Mesenchymal stem cell (in vitro differentiated cells and primary cell): ENCODE results near the gene ABLIM2.

Experiments
- DNase-seq: peaks from one replicate; pipeline ENCODE4 v3.0.0-alpha.2; 2013
- H2AFZ ChIP-seq: one replicate; pipeline ENCODE4 v1.6.1; 2013; ENCODE audit warnings: low read depth, mild to moderate bottlenecking, control low read depth, inconsistent platforms, low read length, moderate library complexity
- H2AK5ac ChIP-seq: 2 replicates; pipeline ENCODE4 v1.6.1; 2013; ENCODE audit warnings: low read length, moderate library complexity, mild to moderate bottlenecking, inconsistent platforms; ENCODE audit not compliant: severe bottlenecking
- H2BK120ac ChIP-seq: one replicate; pipeline ENCODE4 v1.6.1; 2013; ENCODE audit warnings: low read depth, mild to moderate bottlenecking, inconsistent platforms, low read length, moderate library complexity
- H2BK12ac ChIP-seq, 2 experiments: one replicate each; pipeline ENCODE4 v1.6.1; 2013; ENCODE audit warnings: inconsistent platforms in 2 of 2, low read length in 2 of 2, mild to moderate bottlenecking in 2 of 2, moderate library complexity in 2 of 2, control low read depth in 1 of 2
- H2BK15ac ChIP-seq: one replicate; pipeline ENCODE4 v1.6.1; 2013; ENCODE audit warnings: mild to moderate bottlenecking, low read depth, inconsistent platforms; ENCODE audit not compliant: poor library complexity, severe bottlenecking
- H2BK5ac ChIP-seq: 2 replicates; pipeline ENCODE4 v1.6.1; 2013; ENCODE audit warnings: low read depth, mild to moderate bottlenecking, low read length, control low read depth, inconsistent platforms; ENCODE audit not compliant: poor library complexity, severe bottlenecking
- H3K14ac ChIP-seq, 2 experiments: one replicate each; pipeline ENCODE4 v1.6.1; 2013; ENCODE audit warnings: inconsistent platforms in 2 of 2, low read length in 2 of 2, control low read depth in 1 of 2, mild to moderate bottlenecking in 1 of 2, moderate library complexity in 1 of 2
- H3K18ac ChIP-seq, 2 experiments: one replicate each; pipeline ENCODE4 v1.6.1; 2013; ENCODE audit warnings: inconsistent platforms in 2 of 2, low read length in 2 of 2, control low read depth in 1 of 2, low read depth in 1 of 2, mild to moderate bottlenecking in 1 of 2
- H3K23ac ChIP-seq, 2 experiments: one replicate each; pipeline ENCODE4 v1.6.1; 2013; ENCODE audit warnings: inconsistent platforms in 2 of 2, low read length in 2 of 2, mild to moderate bottlenecking in 2 of 2, moderate library complexity in 2 of 2, control low read depth in 1 of 2
- H3K27ac ChIP-seq: 2 replicates; pipeline ENCODE4 v1.5.1; 2013; ENCODE audit warnings: mild to moderate bottlenecking, moderate library complexity, low read length, control low read depth, inconsistent platforms; ENCODE audit not compliant: poor library complexity, severe bottlenecking
- H3K27me3 ChIP-seq, 2 experiments: 2 replicates each; pipeline versions ENCODE4 v1.6.1 to v1.7.0; 2013; ENCODE audit warnings: low read length in 2 of 2, mild to moderate bottlenecking in 2 of 2, moderate library complexity in 2 of 2, control low read depth in 1 of 2, inconsistent platforms in 1 of 2; ENCODE audit not compliant: control insufficient read depth in 1 of 2, insufficient read depth in 1 of 2
- H3K36me3 ChIP-seq, 2 experiments: 2 replicates each; pipeline versions ENCODE4 v1.6.1 to v1.7.0; 2013; ENCODE audit warnings: low read length in 2 of 2, control low read depth in 1 of 2, inconsistent platforms in 1 of 2, low read depth in 1 of 2, mild to moderate bottlenecking in 1 of 2; ENCODE audit not compliant: insufficient read depth in 2 of 2, control insufficient read depth in 1 of 2
- H3K4ac ChIP-seq, 2 experiments: one replicate each; pipeline ENCODE4 v1.6.1; 2013; ENCODE audit warnings: inconsistent platforms in 2 of 2, low read length in 2 of 2, mild to moderate bottlenecking in 2 of 2, moderate library complexity in 2 of 2, control low read depth in 1 of 2, low read depth in 1 of 2
- H3K4me1 ChIP-seq: 2 replicates; pipeline ENCODE4 v1.6.1; 2013; ENCODE audit warnings: low read depth, low read length, control low read depth; ENCODE audit not compliant: control insufficient read depth, insufficient read depth
- H3K4me2 ChIP-seq: 2 replicates; pipeline ENCODE4 v1.6.1; 2013; ENCODE audit warnings: low read length, mild to moderate bottlenecking, inconsistent platforms; ENCODE audit not compliant: poor library complexity, severe bottlenecking
- H3K4me3 ChIP-seq, 2 experiments: 2 replicates each; pipeline versions ENCODE4 v1.5.1 to v1.7.0; 2013; ENCODE audit warnings: low read length in 2 of 2, mild to moderate bottlenecking in 2 of 2, control low read depth in 1 of 2, low read depth in 1 of 2; ENCODE audit not compliant: insufficient read depth in 1 of 2
- H3K79me1 ChIP-seq: replicated peaks from 2 replicates; pipeline ENCODE4 v1.6.1; 2013; ENCODE audit warnings: mild to moderate bottlenecking, control low read depth, low read length, inconsistent platforms; ENCODE audit not compliant: poor library complexity, severe bottlenecking
- H3K9ac ChIP-seq: 2 replicates; pipeline ENCODE4 v1.7.0; 2013; ENCODE audit warnings: mild to moderate bottlenecking, low read length, moderate library complexity
- H3K9me3 ChIP-seq: 2 replicates; pipeline ENCODE4 v1.7.0; 2013; ENCODE audit warnings: mild to moderate bottlenecking, low read length; ENCODE audit not compliant: control insufficient read depth
- H4K8ac ChIP-seq: one replicate; pipeline ENCODE4 v1.6.1; 2013; ENCODE audit warnings: inconsistent platforms, mild to moderate bottlenecking, low read length, moderate library complexity
- H4K91ac ChIP-seq: one replicate; pipeline ENCODE4 v1.6.1; 2013; ENCODE audit warnings: mild to moderate bottlenecking, low read length, inconsistent platforms
- WGBS: methylation state at CpG from one replicate; pipeline ENCODE4 v1.1.7; 2013; ENCODE audit warnings: mixed read lengths; 5-methylcytosine and 5-hydroxymethylcytosine counted together

Gene ABLIM2

DNA sequence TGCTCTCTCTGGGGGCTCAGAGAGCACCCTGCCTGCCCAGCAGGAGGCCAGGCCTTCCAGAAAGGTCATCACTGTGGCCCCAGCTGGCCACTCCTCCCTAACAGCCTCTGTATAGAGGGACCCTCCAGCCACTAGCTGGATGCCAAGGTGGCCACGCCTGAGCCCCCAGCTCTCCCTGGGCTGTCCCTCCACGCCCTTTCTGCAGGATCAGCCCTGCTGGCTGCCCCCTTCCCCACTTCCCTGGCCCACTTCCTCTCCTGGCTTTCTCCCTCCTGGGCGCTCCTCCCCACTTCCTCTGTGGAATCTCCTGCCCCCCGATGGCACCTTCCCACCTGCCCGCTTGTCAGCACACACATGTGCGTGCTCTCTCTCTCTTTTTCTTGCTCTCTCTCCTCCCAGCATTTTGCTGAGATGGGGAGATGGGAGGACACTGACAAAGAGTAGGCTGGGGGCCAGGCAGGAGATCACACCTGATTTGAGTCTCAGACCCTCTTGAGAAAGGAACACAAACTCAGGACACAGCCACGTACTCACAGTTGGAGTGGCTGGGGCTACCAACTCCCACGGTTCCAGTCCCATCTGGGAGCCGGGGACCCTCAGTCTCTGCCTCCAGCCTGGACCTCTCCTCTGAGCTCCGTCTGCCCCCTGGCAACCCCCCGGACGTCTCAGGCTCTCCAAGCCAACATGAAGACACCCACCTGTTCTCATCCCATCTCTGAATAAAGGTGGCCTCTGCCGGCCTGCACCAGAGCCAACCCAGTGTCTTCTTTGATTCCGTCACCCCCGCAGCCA is 156.9 kb downstream of the ABLIM2 start:
- Histone ChIP-seq H3K27ac (no peak overlapping the region), H3K18ac (no peak overlapping the region)

DNA sequence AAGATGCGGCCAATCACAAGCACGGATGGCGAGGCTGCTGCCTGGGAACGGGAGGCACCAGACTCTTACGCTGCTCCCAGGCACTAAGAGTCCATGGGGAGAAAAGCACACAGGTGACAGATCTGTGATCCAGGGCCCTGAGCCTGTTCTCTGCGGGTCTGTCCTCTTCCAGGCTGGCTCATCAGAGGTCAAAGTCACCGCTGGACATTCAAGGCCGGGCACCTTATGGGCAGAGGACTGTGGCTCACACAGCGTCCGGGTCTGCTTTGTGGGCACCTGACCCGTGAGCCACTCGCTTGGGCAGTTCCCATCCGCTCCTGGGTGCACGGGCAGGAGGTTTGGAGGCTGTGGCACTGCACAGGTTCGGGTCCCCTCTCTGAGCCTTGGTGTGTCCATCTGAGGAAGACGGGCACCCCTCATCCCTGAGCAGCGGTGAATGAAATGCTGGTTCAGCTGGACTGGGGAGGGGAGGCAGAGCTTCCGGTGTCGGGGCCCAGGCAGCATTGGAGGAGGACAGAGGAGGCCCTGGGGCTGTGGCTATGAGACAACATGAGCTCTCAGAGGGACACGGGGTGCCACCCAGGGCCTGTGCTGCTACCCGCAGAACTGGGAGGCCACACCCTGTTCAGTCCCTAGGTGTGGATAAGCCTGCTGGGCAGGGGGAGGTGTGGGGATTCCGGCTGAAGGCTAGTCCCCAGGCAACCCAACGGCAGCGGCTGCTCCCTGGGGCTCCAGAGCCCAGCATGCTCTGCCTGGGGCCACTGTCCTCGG is 157.7 kb downstream of the ABLIM2 start:
- no peak overlapping the region for H2BK5ac ChIP-seq
- peaks cover 10% of the 10 kb centered on the region for H3K9me3 ChIP-seq

More for the DNA sequence above, 156.9 kb downstream of the ABLIM2 start:
- no peak overlapping the region for H2BK15ac ChIP-seq
- peaks cover 69 to 70% of the 10 kb centered on the region in 2 experiments for H3K27me3 ChIP-seq
- no peak overlapping the region for H2BK5ac ChIP-seq
- peaks cover 1% of the 10 kb centered on the region for H3K9me3 ChIP-seq
- H3K9ac ChIP-seq: no peak overlapping the region
- no peak overlapping the region for H3K4me3 ChIP-seq
- H3K23ac ChIP-seq: no peak overlapping the region
- H3K79me1 ChIP-seq: no peaks in the 10 kb centered on the region
- no peak overlapping the region for H2AK5ac ChIP-seq
- H3K4me2 ChIP-seq: no peak overlapping the region
- DNase-seq: no peak
- no peaks in the 10 kb centered on the region for H3K36me3 ChIP-seq
- no peak overlapping the region for H4K8ac ChIP-seq
- no peak overlapping the region for H2BK120ac ChIP-seq
- no peak overlapping the region for H3K4ac ChIP-seq
- no peak overlapping the region for H2AFZ ChIP-seq
- no peak overlapping the region for H4K91ac ChIP-seq
- H2BK12ac ChIP-seq: no peak overlapping the region
- WGBS: 82% methylated on average over 15 of the region's 15 CpGs
- no peak overlapping the region for H3K14ac ChIP-seq
- H3K4me1 ChIP-seq: no peaks in the 10 kb centered on the region

DNA sequence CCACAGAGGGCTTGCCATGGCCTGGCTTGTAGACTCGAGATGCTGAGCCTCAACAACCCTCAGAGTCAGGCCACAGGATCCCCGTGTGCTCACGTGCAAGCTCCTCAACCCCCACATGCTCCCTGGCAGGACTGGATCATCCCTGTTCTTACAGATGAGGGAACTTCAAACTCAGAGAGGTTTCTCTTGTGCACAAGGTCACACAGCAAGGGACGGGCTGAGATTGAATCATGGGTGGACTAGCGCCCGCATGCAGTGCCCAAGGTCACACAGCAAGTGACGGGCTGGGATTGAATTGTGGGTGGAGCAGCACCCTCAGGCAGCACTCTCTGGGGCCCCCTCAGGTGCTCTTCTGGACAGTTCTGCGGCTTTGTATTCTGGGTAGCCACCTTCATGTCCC is 158.4 kb downstream of the ABLIM2 start:
- H3K36me3 ChIP-seq: no peaks in the 10 kb centered on the region
- WGBS: 81% methylated on average over 8 of the region's 8 CpGs

More for the DNA sequence above, 157.7 kb downstream of the ABLIM2 start:
- no peak overlapping the region for H3K4me2 ChIP-seq
- H2AFZ ChIP-seq: no peak overlapping the region
- H3K4me1 ChIP-seq: no peaks in the 10 kb centered on the region
- H3K4ac ChIP-seq: no peak overlapping the region
- H3K4me3 ChIP-seq: no peak overlapping the region
- no peak overlapping the region for H3K14ac ChIP-seq
- peaks cover 67 to 68% of the 10 kb centered on the region in 2 experiments for H3K27me3 ChIP-seq
- H3K36me3 ChIP-seq: no peaks in the 10 kb centered on the region
- H3K23ac ChIP-seq: peak overlapping the region in 1 of 2 experiments; percentile 65
- H2BK120ac ChIP-seq: no peak overlapping the region
- H3K79me1 ChIP-seq: no peaks in the 10 kb centered on the region
- no peak overlapping the region for H2AK5ac ChIP-seq
- DNase-seq: no peak
- H3K27ac ChIP-seq: no peak overlapping the region
- WGBS: 83% methylated on average over 24 of the region's 25 CpGs
- H3K9ac ChIP-seq: no peak overlapping the region
- H3K18ac ChIP-seq: no peak overlapping the region
- no peak overlapping the region for H2BK15ac ChIP-seq
- no peak overlapping the region for H4K91ac ChIP-seq
- H2BK12ac ChIP-seq: no peak overlapping the region
- H4K8ac ChIP-seq: no peak overlapping the region

DNA sequence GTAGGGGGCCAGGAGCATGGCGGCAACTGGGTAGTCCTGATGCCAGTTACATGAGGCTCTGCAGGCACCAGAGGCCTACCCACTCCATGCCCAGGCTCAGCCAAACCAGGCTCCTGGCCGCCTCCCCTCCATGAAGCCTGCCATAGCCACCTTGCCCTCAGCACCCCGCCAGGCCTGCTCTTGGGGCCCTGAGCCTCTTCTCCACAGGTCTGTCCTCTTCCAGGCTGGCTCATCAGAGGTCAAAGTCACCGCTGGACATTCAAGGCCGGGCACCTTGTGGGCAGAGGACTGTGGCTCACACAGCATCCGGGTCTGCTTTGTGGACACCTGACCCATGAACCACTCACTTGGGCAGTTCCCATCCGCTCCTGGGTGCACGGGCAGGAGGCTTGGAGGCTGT is 158.9 kb downstream of the ABLIM2 start:
- H4K91ac ChIP-seq: no peak overlapping the region
- no peak overlapping the region for H2BK12ac ChIP-seq
- H3K4ac ChIP-seq: no peak overlapping the region
- H3K4me3 ChIP-seq: no peak overlapping the region
- no peak overlapping the region for H2BK120ac ChIP-seq
- H3K27me3 ChIP-seq: peaks cover 59 to 63% of the 10 kb centered on the region in 2 experiments
- no peak overlapping the region for H3K27ac ChIP-seq
- no peak overlapping the region for H2AK5ac ChIP-seq
- H2BK5ac ChIP-seq: no peak overlapping the region
- no peaks in the 10 kb centered on the region for H3K79me1 ChIP-seq
- no peak overlapping the region for H2BK15ac ChIP-seq
- H3K23ac ChIP-seq: no peak overlapping the region
- no peaks in the 10 kb centered on the region for H3K4me1 ChIP-seq
- no peak overlapping the region for H3K4me2 ChIP-seq
- no peak overlapping the region for H3K9ac ChIP-seq
- no peak overlapping the region for H3K18ac ChIP-seq
- no peak overlapping the region for H3K14ac ChIP-seq
- no peak for DNase-seq
- no peak overlapping the region for H4K8ac ChIP-seq
- peaks cover 10% of the 10 kb centered on the region for H3K9me3 ChIP-seq
- WGBS: 91% methylated on average over 8 of the region's 8 CpGs
- H2AFZ ChIP-seq: no peak overlapping the region
- H3K36me3 ChIP-seq: no peaks in the 10 kb centered on the region

More for the DNA sequence above, 158.4 kb downstream of the ABLIM2 start:
- no peak overlapping the region for H3K4ac ChIP-seq
- H3K79me1 ChIP-seq: no peaks in the 10 kb centered on the region
- no peak overlapping the region for H2BK12ac ChIP-seq
- no peak overlapping the region for H3K4me3 ChIP-seq
- no peak overlapping the region for H2AK5ac ChIP-seq
- H3K18ac ChIP-seq: no peak overlapping the region
- peaks cover 10% of the 10 kb centered on the region for H3K9me3 ChIP-seq
- H3K14ac ChIP-seq: no peak overlapping the region
- H2BK120ac ChIP-seq: no peak overlapping the region
- H2BK15ac ChIP-seq: no peak overlapping the region
- H2BK5ac ChIP-seq: no peak overlapping the region
- no peaks in the 10 kb centered on the region for H3K4me1 ChIP-seq
- no peak overlapping the region for H4K91ac ChIP-seq
- no peak overlapping the region for H3K4me2 ChIP-seq
- no peak overlapping the region for H3K27ac ChIP-seq
- H3K9ac ChIP-seq: no peak overlapping the region
- no peak for DNase-seq
- peak overlapping the region in 1 of 2 experiments; percentile 65 for H3K23ac ChIP-seq
- H4K8ac ChIP-seq: no peak overlapping the region
- no peak overlapping the region for H2AFZ ChIP-seq
- peaks cover 62 to 66% of the 10 kb centered on the region in 2 experiments for H3K27me3 ChIP-seq
